Activated T-cell treated with anti-CD3 and anti-CD28 coated beads for 48 hours (primary cell): ENCODE data around the gene GTPBP4.
"Not testable (repeated sequence)": the region's sequence is repeated elsewhere in the genome, so short reads cannot be mapped to it uniquely, and the experiment has no call there.

Experiments used
- DNase-seq: peaks from one replicate; pipeline ENCODE4 v3.0.0-alpha.2; 2020; ENCODE audit warnings: low read depth

The GTPBP4 gene

GRCh38 chr10:988667-989545, 672 bp downstream of the GTPBP4 start:
- DNase-seq, result no peak

GRCh38 chr10:990808-991207, 2.6 kb downstream of the GTPBP4 start:
- DNase-seq, result no peak

GRCh38 chr10:992467-992866, 4.2 kb downstream of the GTPBP4 start:
- DNase-seq, result no peak

- no peak for DNase-seq
Observed at GRCh38 chr10:992871-993270, 4.6 kb downstream of the GTPBP4 start.

GRCh38 chr10:994836-995558, 6.8 kb downstream of the GTPBP4 start:
- no peak for DNase-seq

- no peak for DNase-seq
Observed at GRCh38 chr10:995559-995926, 7.3 kb downstream of the GTPBP4 start.

GRCh38 chr10:996031-996430, 7.8 kb downstream of the GTPBP4 start:
- no peak for DNase-seq

- DNase-seq, result no peak
Observed at GRCh38 chr10:997266-998022, 9.2 kb downstream of the GTPBP4 start.

- no peak for DNase-seq
Observed at GRCh38 chr10:1002425-1003006, 14.3 kb downstream of the GTPBP4 start.

- no peak for DNase-seq
Observed at GRCh38 chr10:1003884-1004670, 15.8 kb downstream of the GTPBP4 start.

GRCh38 chr10:1006573-1006972, 18.3 kb downstream of the GTPBP4 start:
- no peak for DNase-seq

- DNase-seq, result no peak
Observed at GRCh38 chr10:1007583-1007982, 19.3 kb downstream of the GTPBP4 start.

GRCh38 chr10:1009071-1009494, 20.8 kb downstream of the GTPBP4 start:
- no peak for DNase-seq

GRCh38 chr10:1009947-1010346, 21.7 kb downstream of the GTPBP4 start:
- DNase-seq, result not testable (repeated sequence)

- no peak for DNase-seq
Observed at GRCh38 chr10:1010703-1011102, 22.5 kb downstream of the GTPBP4 start.

GRCh38 chr10:1011696-1012095, 23.5 kb downstream of the GTPBP4 start:
- DNase-seq, result no peak

GRCh38 chr10:1015688-1016087, 27.5 kb downstream of the GTPBP4 start:
- DNase-seq, result no peak

GRCh38 chr10:1019362-1019761, 31.1 kb downstream of the GTPBP4 start:
- DNase-seq, result no peak

GRCh38 chr10:1020460-1020859, 32.2 kb downstream of the GTPBP4 start:
- no peak for DNase-seq

GRCh38 chr10:1020958-1021357, 32.7 kb downstream of the GTPBP4 start:
- DNase-seq, result no peak

- no peak for DNase-seq
Observed at GRCh38 chr10:1022413-1022812, 34.2 kb downstream of the GTPBP4 start.
